CD4-positive, alpha-beta memory T cell (primary cell): Measurements from ENCODE around the gene CISD2. TPM values are rescaled to one million over a fixed set of nuclear protein-coding genes. Genes with fewer than 3 reads are reported as not detected.

Source experiments
- CTCF ChIA-PET: fragments of 350-600 bp; sonication (Branson Sonifier 250); formaldehyde crosslinking; loops from one replicate; lab custom pipeline; 2021; ENCODE audit warnings: inconsistent platforms; ENCODE audit not compliant: partially characterized antibody; lab: Charles Lee
- POLR2A ChIA-PET: fragments of 350-600 bp; sonication (Branson Sonifier 250); formaldehyde crosslinking; loops from one replicate; lab custom pipeline; 2021; ENCODE audit not compliant: partially characterized antibody; lab: Charles Lee
- DNase-seq, 5 donors: peaks; one replicate each; pipeline versions ENCODE4 v3.0.0 to v3.0.0-alpha.2; 2020 to 2022; ENCODE audit warnings: mixed read lengths in 1 of 5
- H3K27ac ChIP-seq: one replicate; pipeline ENCODE4 v1.7.0; 2013; ENCODE audit warnings: low read depth, low read length
- H3K27me3 ChIP-seq: 2 replicates; pipeline ENCODE4 v1.7.0; 2013; ENCODE audit warnings: mild to moderate bottlenecking, low read length, moderate library complexity; ENCODE audit not compliant: insufficient read depth
- H3K36me3 ChIP-seq: 2 replicates; pipeline ENCODE4 v1.7.0; 2013; ENCODE audit warnings: mild to moderate bottlenecking, low read length, moderate library complexity; ENCODE audit not compliant: insufficient read depth
- H3K4me1 ChIP-seq: 2 replicates; pipeline ENCODE4 v1.7.0; 2013; ENCODE audit warnings: mild to moderate bottlenecking, low read length, moderate library complexity; ENCODE audit not compliant: insufficient read depth
- H3K4me3 ChIP-seq, 2 donors: one replicate each; pipeline ENCODE4 v1.7.0; 2013; ENCODE audit warnings: low read length in 2 of 2, mild to moderate bottlenecking in 1 of 2
- H3K9me3 ChIP-seq, 2 donors: one replicate each; pipeline ENCODE4 v1.7.0; 2013; ENCODE audit warnings: low read length in 2 of 2, control low read depth in 1 of 2; ENCODE audit not compliant: control insufficient read depth in 1 of 2
- H3K27ac Mint-ChIP-seq, 7 donors: one replicate each; pipeline ENCODE4 v1.8.0; 2020 to 2021; ENCODE audit warnings: mixed read lengths in 7 of 7, mild to moderate bottlenecking in 6 of 7, inconsistent platforms in 3 of 7, moderate library complexity in 3 of 7
- H3K27me3 Mint-ChIP-seq, 2 donors: one replicate each; pipeline ENCODE4 v1.8.0; 2020 to 2021; ENCODE audit warnings: mixed read lengths in 2 of 2
- H3K36me3 Mint-ChIP-seq, 2 donors: one replicate each; pipeline ENCODE4 v1.8.0; 2020 to 2021; ENCODE audit warnings: mixed read lengths in 2 of 2, inconsistent platforms in 1 of 2, mild to moderate bottlenecking in 1 of 2
- H3K4me1 Mint-ChIP-seq, 4 donors: one replicate each; pipeline ENCODE4 v1.8.0; 2020 to 2021; ENCODE audit warnings: mixed read lengths in 4 of 4, mild to moderate bottlenecking in 1 of 4
- H3K4me3 Mint-ChIP-seq, 8 donors: one replicate each; pipeline ENCODE4 v1.8.0; 2020 to 2021; ENCODE audit warnings: mixed read lengths in 8 of 8, mild to moderate bottlenecking in 7 of 8, moderate library complexity in 6 of 8, inconsistent platforms in 3 of 8
- H3K9me3 Mint-ChIP-seq, 8 donors: one replicate each; pipeline ENCODE4 v1.8.0; 2020 to 2021; ENCODE audit warnings: mixed read lengths in 8 of 8, mild to moderate bottlenecking in 5 of 8, inconsistent platforms in 3 of 8, moderate library complexity in 1 of 8
- intact Hi-C: fragments of 100-400 bp; cut with micrococcal nuclease; formaldehyde crosslinking; loops from one replicate; pipeline ENCODE4 v1.15.1; 2023
- polyA plus RNA-seq, 2 donors: library from polyadenylated mRNA; unstranded; fragments of 300-500 nt; fragmentation: Illumina TruSeq; gene quantifications; one replicate each; pipeline ENCODE4 v1.2.3, GENCODE V29; 2021
- total RNA-seq, 2 experiments: library from RNA; stranded (reverse); gene quantifications; one replicate each; pipeline ENCODE4 v1.2.3, GENCODE V29; 2021

CISD2 gene
- total and polyA plus RNA-seq, 4 experiments from 2014 or later = 18.5 to 54.9 (median 26.6) TPM

DNA sequence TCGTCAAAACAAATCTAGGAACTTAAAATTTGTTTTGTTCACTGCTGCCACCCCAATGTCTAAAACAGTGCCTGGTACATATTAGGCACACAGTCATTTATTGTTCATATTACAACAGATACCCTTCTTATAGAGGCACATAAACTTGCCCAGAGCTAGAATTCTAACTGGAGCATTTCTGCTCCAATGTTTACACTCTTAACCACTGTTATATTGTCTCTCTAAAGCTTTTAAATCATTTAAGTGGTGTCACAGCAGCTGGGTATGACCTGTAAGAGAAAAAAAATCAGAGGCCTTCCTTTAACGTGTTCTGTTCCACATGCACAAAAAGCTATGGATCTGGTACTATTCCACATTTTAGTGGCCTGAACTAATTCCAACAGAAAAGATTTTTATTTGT lies 44.4 kb upstream of the CISD2 start:
- H3K4me3 ChIP-seq = peak overlapping the region; percentile 96 to 97
- ChIA-PET POLR2A (interaction anchor here (1.3 to 15.4 kb wide), 4 partner anchors 9 to 44 kb away, joined by 3 to 409 read pairs (median 85); partner anchors contain the start of gene CISD2), CTCF (interaction anchor here (1.1 to 3.3 kb wide), 5 partner anchors 8 to 479 kb away, joined by 3 to 14 read pairs (median 4); partner anchors contain the start of genes CISD2 and SLC39A8)
- H3K36me3 Mint-ChIP-seq = peaks cover 16 to 38% of the 10 kb centered on the region in 2 donors
- H3K4me1 Mint-ChIP-seq = peaks cover 46 to 63% (median 47%) of the 10 kb centered on the region in 4 donors
- H3K27ac ChIP-seq = peak overlapping the region; percentile 100
- H3K4me1 ChIP-seq = peaks cover 69% of the 10 kb centered on the region
- H3K9me3 ChIP-seq = no peaks in the 10 kb centered on the region
- intact Hi-C loops = no loop called here
- no peak overlapping the region for H3K4me3 Mint-ChIP-seq
- peak overlapping the region in 1 of 7 donors; percentile 61 for H3K27ac Mint-ChIP-seq
- no peaks in the 10 kb centered on the region for H3K36me3 ChIP-seq
- no peak for DNase-seq
- H3K27me3 ChIP-seq = no peaks in the 10 kb centered on the region
- peaks cover 0 to 4% (median 0%) of the 10 kb centered on the region in 8 donors for H3K9me3 Mint-ChIP-seq
- H3K27me3 Mint-ChIP-seq = peaks cover 0 to 2% of the 10 kb centered on the region in 2 donors

DNA sequence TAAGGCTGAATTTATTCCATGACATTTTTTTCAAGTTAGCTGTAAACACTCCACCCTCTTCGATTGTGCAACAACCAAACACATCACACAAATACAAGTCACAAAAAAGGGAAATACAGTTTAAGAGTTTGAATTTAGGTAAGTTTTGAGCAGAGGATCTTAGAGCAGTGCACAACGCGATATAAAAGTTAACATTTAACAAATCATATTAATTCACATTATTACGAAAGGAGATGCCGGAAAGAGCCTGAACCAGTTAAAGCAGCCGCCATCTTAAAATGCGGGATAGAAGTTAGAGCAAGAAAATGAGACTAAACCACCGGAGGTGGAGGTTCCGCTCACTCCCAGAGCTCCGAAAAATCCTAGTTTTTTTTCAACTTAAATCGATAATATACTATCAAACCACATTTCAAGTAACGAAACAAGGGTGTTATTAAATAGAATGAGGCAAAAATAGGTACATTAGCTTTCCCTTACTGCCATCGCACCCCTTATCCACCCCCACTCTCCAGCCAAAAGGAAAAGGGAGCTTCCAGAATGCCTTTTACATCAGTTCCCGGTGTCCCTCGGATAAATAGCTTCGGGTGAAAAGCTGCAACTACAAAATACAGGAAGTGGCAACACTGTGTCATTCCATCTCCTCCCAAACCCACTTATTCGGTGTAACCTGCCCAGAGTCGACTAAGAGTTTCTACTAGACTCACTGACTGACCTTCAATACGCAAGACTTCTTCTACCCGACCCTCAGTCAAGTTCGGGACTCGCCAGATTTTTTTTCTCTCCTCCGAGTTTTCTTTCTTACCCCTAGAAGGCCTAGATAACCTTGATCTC lies 43.3 kb upstream of the CISD2 start:
- Mint-ChIP-seq H3K4me1 (peaks cover 37 to 54% (median 38%) of the 10 kb centered on the region in 4 donors), H3K9me3 (peaks cover 0 to 4% (median 0%) of the 10 kb centered on the region in 8 donors), H3K27ac (no peak overlapping the region), H3K36me3 (peaks cover 11 to 29% of the 10 kb centered on the region in 2 donors), H3K4me3 (no peak overlapping the region), H3K27me3 (peaks cover 0 to 2% of the 10 kb centered on the region in 2 donors)
- Histone ChIP-seq H3K4me3 (peak overlapping the region; percentile 96 to 97), H3K36me3 (no peaks in the 10 kb centered on the region), H3K4me1 (peaks cover 59% of the 10 kb centered on the region), H3K27ac (peak overlapping the region; percentile 100), H3K9me3 (no peaks in the 10 kb centered on the region), H3K27me3 (no peaks in the 10 kb centered on the region)
- intact Hi-C loops = loop anchor here (2.0 to 5.0 kb wide), 5 partner anchors 33 to 1479 kb away; partner anchors contain the start of gene PPP3CA
- ChIA-PET CTCF (interaction anchor here (1.2 to 3.3 kb wide), 5 partner anchors 9 to 480 kb away, joined by 3 to 14 read pairs (median 6); partner anchors contain the start of gene SLC39A8), POLR2A (interaction anchor here (0.6 to 15.4 kb wide), 17 partner anchors 11 to 480 kb away, joined by 3 to 409 read pairs (median 10); partner anchors contain the start of genes CISD2, MANBA and SLC39A8)
- peak; percentile 34 to 58 (median 42) for DNase-seq

DNA sequence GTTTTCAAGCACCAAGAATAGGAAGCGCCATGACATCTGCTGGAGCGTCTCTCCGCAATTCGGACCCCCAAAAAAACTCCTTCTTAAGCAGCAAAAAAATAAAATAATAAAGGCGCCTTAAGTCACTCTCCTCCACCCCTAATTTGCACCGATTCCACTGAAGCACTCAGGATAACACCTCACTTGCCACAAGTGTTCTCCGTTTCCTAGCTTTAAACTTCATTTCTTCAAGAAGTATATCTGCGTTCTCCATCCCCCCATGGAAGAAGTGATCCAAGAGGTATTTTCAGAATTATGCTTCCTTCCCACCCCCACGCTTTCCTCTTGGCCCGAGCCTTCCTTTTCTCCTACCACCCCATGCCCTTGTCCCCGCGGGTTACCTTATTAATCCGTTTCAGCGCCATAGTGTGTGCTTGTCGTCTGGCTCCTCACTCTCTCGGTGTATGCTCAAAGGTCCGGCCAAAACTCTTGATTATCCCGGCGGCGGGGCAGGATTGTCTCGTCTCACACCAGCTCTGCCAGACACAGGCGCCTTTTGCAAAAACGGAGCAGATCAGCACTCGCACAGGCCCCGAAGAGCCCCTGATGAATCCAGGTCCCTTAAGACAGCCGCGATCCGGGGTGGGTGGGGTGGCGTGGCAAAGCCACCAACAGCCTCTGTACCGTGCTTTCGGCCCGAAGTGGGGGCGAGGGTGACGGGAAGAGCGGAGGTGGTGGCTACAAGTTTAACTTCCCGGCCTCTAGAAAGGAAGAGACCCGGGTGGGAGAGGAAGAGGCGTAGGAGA lies 42.5 kb upstream of the CISD2 start:
- peak overlapping the region; percentile 100 for H3K27ac ChIP-seq
- no peak for DNase-seq
- intact Hi-C loops = loop anchor here (2.0 to 5.0 kb wide), 5 partner anchors 34 to 1479 kb away; partner anchors contain the start of gene PPP3CA
- Mint-ChIP-seq H3K4me3 (no peak overlapping the region), H3K9me3 (peaks cover 0 to 4% (median 0%) of the 10 kb centered on the region in 8 donors), H3K27me3 (peaks cover 0 to 2% of the 10 kb centered on the region in 2 donors), H3K36me3 (peaks cover 11 to 25% of the 10 kb centered on the region in 2 donors), H3K4me1 (peaks cover 28 to 46% (median 30%) of the 10 kb centered on the region in 4 donors), H3K27ac (no peak overlapping the region)
- no peaks in the 10 kb centered on the region for H3K36me3 ChIP-seq
- CTCF ChIA-PET = interaction anchor here (1.2 to 3.3 kb wide), 8 partner anchors 9 to 481 kb away, joined by 3 to 22 read pairs (median 7); partner anchors contain the start of genes CISD2 and SLC39A8
- POLR2A ChIA-PET = interaction anchor here (0.6 to 15.4 kb wide), 30 partner anchors 9 to 1481 kb away, joined by 3 to 409 read pairs (median 10); partner anchors contain the start of genes CISD2, MANBA, NFKB1 and PPP3CA
- H3K27me3 ChIP-seq = no peaks in the 10 kb centered on the region
- H3K4me3 ChIP-seq = peak overlapping the region; percentile 96 to 97
- H3K9me3 ChIP-seq = no peaks in the 10 kb centered on the region
- peaks cover 51% of the 10 kb centered on the region for H3K4me1 ChIP-seq

DNA sequence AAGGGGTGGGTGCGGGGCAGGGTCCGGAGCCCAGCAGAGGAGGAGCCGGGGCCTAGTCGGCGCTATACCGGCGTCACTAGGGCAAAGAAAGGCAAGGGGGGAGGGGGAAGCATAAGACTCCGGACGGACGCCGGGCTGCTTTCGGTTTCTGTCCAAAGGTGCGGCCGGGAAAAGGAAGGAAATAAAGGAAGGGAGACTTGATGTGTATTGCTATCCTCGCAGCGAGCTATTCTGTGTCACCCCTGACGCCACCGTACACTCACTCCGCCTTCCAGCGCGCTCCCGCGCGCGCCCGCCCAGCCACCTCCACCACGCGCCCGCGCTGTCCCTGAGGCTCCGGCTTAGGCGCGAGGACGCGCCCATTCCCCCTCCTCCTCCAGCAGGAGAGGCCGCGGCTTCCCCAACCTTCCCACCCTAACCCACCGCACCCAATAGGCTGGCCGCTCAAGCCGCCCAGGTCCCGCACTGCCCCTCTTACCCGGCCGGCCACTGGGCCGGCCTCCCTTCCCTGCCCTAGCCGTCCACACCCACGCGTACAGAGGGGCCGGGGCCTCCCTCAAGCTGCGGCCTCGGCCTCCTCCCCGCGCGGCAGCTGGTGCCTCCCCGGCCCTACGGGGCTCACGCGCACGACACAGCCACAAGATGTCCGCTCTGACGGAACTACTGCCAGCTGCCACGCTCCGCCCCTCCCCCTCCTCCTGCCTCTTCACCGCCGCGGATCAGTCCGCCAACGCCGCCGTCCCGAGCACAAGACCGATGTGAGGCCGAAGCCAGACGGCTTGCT lies 41.7 kb upstream of the CISD2 start, which contains the start of gene UBE2D3:
Gene UBE2D3 (minus strand): TSS at position 662 of the 784 bp plus-strand sequence. CDS start 1,043 bp downstream, outside the sequence.
- H3K4me1 Mint-ChIP-seq = peaks cover 25 to 42% (median 29%) of the 10 kb centered on the region in 4 donors
- Histone ChIP-seq H3K27me3 (no peaks in the 10 kb centered on the region), H3K36me3 (no peaks in the 10 kb centered on the region), H3K9me3 (no peaks in the 10 kb centered on the region), H3K27ac (peak within 1 kb of the TSS; percentile 100), H3K4me3 (peak within 1 kb of the TSS; percentile 96 to 97), H3K4me1 (peaks cover 43% of the 10 kb centered on the region)
- H3K36me3 Mint-ChIP-seq = peaks cover 11 to 19% of the 10 kb centered on the region in 2 donors
- H3K27me3 Mint-ChIP-seq = peaks cover 0 to 2% of the 10 kb centered on the region in 2 donors
- no peak within 1 kb of the TSS for H3K27ac Mint-ChIP-seq
- H3K4me3 Mint-ChIP-seq = no peak within 1 kb of the TSS
- intact Hi-C loops = loop anchor here (1.0 to 5.0 kb wide), 8 partner anchors 35 to 1480 kb away; partner anchors contain the start of genes BDH2, PPP3CA and SLC9B1
- ChIA-PET CTCF (interaction anchor here (0.7 to 3.3 kb wide), 12 partner anchors 10 to 482 kb away, joined by 3 to 22 read pairs (median 6); partner anchors contain the start of genes CISD2, MANBA and SLC39A8), POLR2A (interaction anchor here (0.8 to 15.4 kb wide), 49 partner anchors 9 to 1482 kb away, joined by 3 to 409 read pairs (median 7); partner anchors contain the start of genes CISD2, MANBA, NFKB1 and PPP3CA)
- peaks cover 0 to 4% (median 0%) of the 10 kb centered on the region in 8 donors for H3K9me3 Mint-ChIP-seq
- peak; percentile 95 to 97 (median 96) for DNase-seq

- H3K27ac Mint-ChIP-seq = no peak overlapping the region
- ChIA-PET POLR2A (interaction anchor here (0.7 to 15.4 kb wide), 53 partner anchors 8 to 1483 kb away, joined by 3 to 409 read pairs (median 6); partner anchors contain the start of genes CISD2, MANBA, NFKB1 and PPP3CA), CTCF (interaction anchor here (0.9 to 2.9 kb wide), 20 partner anchors 9 to 483 kb away, joined by 3 to 22 read pairs (median 4); partner anchors contain the start of genes CISD2, MANBA, SLC39A8 and SLC9B2)
- H3K4me3 ChIP-seq = peak overlapping the region; percentile 96 to 97
- peak; percentile 97 to 100 (median 100) for DNase-seq
- peaks cover 35% of the 10 kb centered on the region for H3K4me1 ChIP-seq
- peaks cover 0 to 2% of the 10 kb centered on the region in 2 donors for H3K27me3 Mint-ChIP-seq
- H3K9me3 Mint-ChIP-seq = peaks cover 0 to 4% (median 0%) of the 10 kb centered on the region in 8 donors
- H3K4me1 Mint-ChIP-seq = peaks cover 20 to 37% (median 27%) of the 10 kb centered on the region in 4 donors
- no peaks in the 10 kb centered on the region for H3K9me3 ChIP-seq
- H3K27ac ChIP-seq = peak overlapping the region; percentile 100
- no peak overlapping the region for H3K4me3 Mint-ChIP-seq
- H3K27me3 ChIP-seq = no peaks in the 10 kb centered on the region
- H3K36me3 ChIP-seq = no peaks in the 10 kb centered on the region
- peaks cover 7 to 13% of the 10 kb centered on the region in 2 donors for H3K36me3 Mint-ChIP-seq
- intact Hi-C loops = loop anchor here (1.0 to 5.0 kb wide), 16 partner anchors 8 to 1481 kb away; partner anchors contain the start of genes BDH2, CENPE, NFKB1 and PPP3CA
These were observed 40.9 kb upstream of the CISD2 start for GRCh38 chr4:102827674-102828496.
